H1 (cell line): ENCODE results near the gene HTR2B. TPM values are rescaled to one million over a fixed set of nuclear protein-coding genes. Genes with fewer than 3 reads are reported as not detected.

Experiments
- CTCF ChIA-PET: fragments of 300-600 bp; sonication (Branson Sonifier 250); formaldehyde crosslinking; loops from one replicate; lab custom pipeline; 2021; ENCODE audit not compliant: partially characterized antibody; lab: Charles Lee
- POLR2A ChIA-PET: fragments of 300-600 bp; sonication (Branson Sonifier 250); formaldehyde crosslinking; loops from one replicate; lab custom pipeline; 2021; ENCODE audit warnings: inconsistent platforms; ENCODE audit not compliant: partially characterized antibody; lab: Charles Lee
- DNase-seq, 2 experiments: peaks; one replicate each; pipeline versions ENCODE4 v3.0.0 to v3.0.0-alpha.2; 2010 to 2022; ENCODE audit warnings: low spot score in 2 of 2, low read depth in 1 of 2, mixed read lengths in 1 of 2
- FAIRE-seq: peaks from 2 replicates; lab custom pipeline; 2011; peaks lifted over from hg19 to GRCh38; lab: Jason Lieb, UNC
- H2AFZ ChIP-seq: 2 replicates; pipeline ENCODE4 v1.8.1; 2012; ENCODE audit warnings: low read length, inconsistent platforms
- H2AK5ac ChIP-seq: 2 replicates; pipeline ENCODE4 v1.6.1; 2013; ENCODE audit warnings: low read depth, low read length
- H2BK120ac ChIP-seq: replicated peaks from 2 replicates; pipeline ENCODE3; 2013; ENCODE audit warnings: low read depth, low read length, inconsistent platforms
- H2BK12ac ChIP-seq: 2 replicates; pipeline ENCODE4 v1.6.1; 2013; ENCODE audit warnings: low read depth, low read length
- H2BK15ac ChIP-seq: 2 replicates; pipeline ENCODE4 v1.6.1; 2013; ENCODE audit warnings: low read length
- H2BK20ac ChIP-seq: 2 replicates; pipeline ENCODE4 v1.6.1; 2013; ENCODE audit warnings: low read length
- H2BK5ac ChIP-seq: 2 replicates; pipeline ENCODE4 v1.6.1; 2013; ENCODE audit warnings: low read depth, low read length
- H3K14ac ChIP-seq: 2 replicates; pipeline ENCODE4 v1.6.1; 2013; ENCODE audit warnings: inconsistent platforms; ENCODE audit not compliant: insufficient read length
- H3K18ac ChIP-seq: 2 replicates; pipeline ENCODE4 v1.6.1; 2013; ENCODE audit warnings: low read length; ENCODE audit errors: extremely low read depth
- H3K23ac ChIP-seq: 2 replicates; pipeline ENCODE4 v1.6.1; 2013; ENCODE audit warnings: inconsistent platforms; ENCODE audit not compliant: insufficient read length
- H3K23me2 ChIP-seq: 2 replicates; pipeline ENCODE4 v1.6.1; 2013; ENCODE audit warnings: low read depth, low read length
- H3K27ac ChIP-seq: 2 replicates; pipeline ENCODE4 v1.6.1; 2011; ENCODE audit warnings: low read depth, low read length, inconsistent platforms
- H3K27me3 ChIP-seq, 4 experiments: replicated peaks in 1 of 4; 1 replicate in 1 of 4; 2 replicates in 3 of 4; pipeline versions ENCODE4 v1.6.1 to v1.8.1; 2011 to 2013; ENCODE audit warnings: low read length in 3 of 4, mild to moderate bottlenecking in 3 of 4, inconsistent platforms in 2 of 4, mixed read lengths in 2 of 4, moderate library complexity in 1 of 4; ENCODE audit not compliant: control insufficient read depth in 3 of 4, insufficient read depth in 3 of 4; ENCODE audit errors: extremely low read depth in 1 of 4
- H3K36me3 ChIP-seq, 4 experiments: 2 replicates each; pipeline versions ENCODE4 v1.6.1 to v1.8.1; 2011 to 2013; ENCODE audit warnings: mild to moderate bottlenecking in 4 of 4, low read length in 3 of 4, moderate library complexity in 2 of 4, control low read depth in 1 of 4, inconsistent platforms in 1 of 4; ENCODE audit not compliant: insufficient read depth in 4 of 4, control insufficient read depth in 2 of 4
- H3K4ac ChIP-seq: replicated peaks from 2 replicates; pipeline ENCODE3; 2013; ENCODE audit warnings: low read length, low read depth, mixed read lengths, inconsistent platforms; ENCODE audit not compliant: insufficient read length
- H3K4me1 ChIP-seq, 4 experiments: replicated peaks in 1 of 4; 1 replicate in 1 of 4; 2 replicates in 3 of 4; pipeline versions ENCODE4 v1.6.1 to v1.8.1; 2011 to 2013; ENCODE audit warnings: low read length in 3 of 4, inconsistent platforms in 2 of 4, mixed read lengths in 1 of 4; ENCODE audit not compliant: insufficient read depth in 4 of 4, control insufficient read depth in 3 of 4
- H3K4me2 ChIP-seq, 2 experiments: 2 replicates each; pipeline versions ENCODE4 v1.6.1 to v1.8.1; 2011 to 2013; ENCODE audit warnings: low read depth in 2 of 2, low read length in 2 of 2, control low read depth in 1 of 2, inconsistent platforms in 1 of 2, mild to moderate bottlenecking in 1 of 2; ENCODE audit not compliant: insufficient read depth in 1 of 2
- H3K4me3 ChIP-seq, 4 experiments: fragments of 200-600, 300-600 bp in 1 of 4; sonication (generic), shearing (Covaris generic), sonication (Bioruptor Twin) in 1 of 4; 2 replicates each; pipeline versions ENCODE4 v1.5.1 to v1.8.1; 2011 to 2016; ENCODE audit warnings: low read length in 4 of 4, low read depth in 3 of 4, control low read depth in 2 of 4, inconsistent platforms in 2 of 4, mild to moderate bottlenecking in 2 of 4, mixed read lengths in 1 of 4, moderate library complexity in 1 of 4; ENCODE audit not compliant: insufficient read depth in 2 of 4; ENCODE audit errors: extremely low read depth in 1 of 4
- H3K56ac ChIP-seq: replicated peaks from 2 replicates; pipeline ENCODE3; 2013; ENCODE audit warnings: low read depth, mild to moderate bottlenecking, mixed read lengths, low read length, inconsistent platforms; ENCODE audit not compliant: insufficient read length
- H3K79me1 ChIP-seq: 2 replicates; pipeline ENCODE4 v1.6.1; 2013; ENCODE audit warnings: low read depth, low read length, control low read depth
- H3K79me2 ChIP-seq, 2 experiments: 2 replicates each; pipeline versions ENCODE4 v1.6.1 to v1.8.1; 2012 to 2013; ENCODE audit warnings: low read length in 2 of 2, mild to moderate bottlenecking in 2 of 2, inconsistent platforms in 1 of 2; ENCODE audit not compliant: insufficient read depth in 2 of 2, control insufficient read depth in 1 of 2
- H3K9ac ChIP-seq, 4 experiments: replicated peaks in 1 of 4; 1 replicate in 1 of 4; 2 replicates in 3 of 4; pipeline versions ENCODE4 v1.6.1 to v1.8.1; 2011 to 2013; ENCODE audit warnings: low read depth in 3 of 4, low read length in 3 of 4, control low read depth in 2 of 4, mild to moderate bottlenecking in 2 of 4, moderate library complexity in 2 of 4, inconsistent platforms in 1 of 4; ENCODE audit errors: extremely low read depth in 1 of 4
- H3K9me3 ChIP-seq, 2 experiments: 2 replicates each; pipeline versions ENCODE4 v1.6.1 to v1.8.1; 2012 to 2013; ENCODE audit warnings: mild to moderate bottlenecking in 2 of 2, moderate library complexity in 2 of 2, control low read depth in 1 of 2, inconsistent platforms in 1 of 2, low read depth in 1 of 2, low read length in 1 of 2, mixed read lengths in 1 of 2; ENCODE audit not compliant: insufficient read depth in 2 of 2
- H4K20me1 ChIP-seq, 2 experiments: replicated peaks in 1 of 2; 2 replicates each; pipeline versions ENCODE3 to v1.8.1; 2011 to 2013; ENCODE audit warnings: inconsistent platforms in 2 of 2, low read length in 2 of 2, mild to moderate bottlenecking in 1 of 2; ENCODE audit not compliant: insufficient read depth in 2 of 2, control insufficient read depth in 1 of 2
- H4K5ac ChIP-seq: 2 replicates; pipeline ENCODE4 v1.6.1; 2013; ENCODE audit warnings: low read length, low read depth, mixed read lengths, inconsistent platforms; ENCODE audit not compliant: insufficient read length
- H4K8ac ChIP-seq: 2 replicates; pipeline ENCODE4 v1.8.0; 2013; ENCODE audit warnings: mild to moderate bottlenecking, moderate library complexity, low read length, inconsistent platforms; ENCODE audit not compliant: insufficient read depth; ENCODE audit errors: extremely low read depth
- H4K91ac ChIP-seq: replicated peaks from 2 replicates; pipeline ENCODE3; 2013; ENCODE audit warnings: low read length, mixed read lengths, inconsistent platforms; ENCODE audit not compliant: insufficient read length
- EZH2 ChIP-seq: fragments of 200-600 bp; sonication (generic); IDR thresholded peaks from 2 replicates; pipeline ENCODE4 v1.7.1; 2012; ENCODE audit warnings: low read depth, mild to moderate bottlenecking, moderate library complexity, low read length, inconsistent platforms; ENCODE audit not compliant: severe bottlenecking
- GTF2F1 ChIP-seq: IDR thresholded peaks from 2 replicates; pipeline ENCODE4 v1.6.1; 2012; ENCODE audit warnings: low read depth, low read length, improper control_type of control experiment, borderline replicate concordance
- KDM4A ChIP-seq: IDR thresholded peaks from one replicate; pipeline ENCODE4 v1.7.1; 2012; ENCODE audit warnings: low read depth, mild to moderate bottlenecking, moderate library complexity, low read length, inconsistent platforms; ENCODE audit not compliant: severe bottlenecking
- WGBS, 2 experiments: shearing (Covaris generic) in 1 of 2; methylation state at CpG; one replicate each; pipeline versions ENCODE4 v1.1.6 to v1.1.7; 2013 to 2015; ENCODE audit warnings: low lambda C conversion rate in 2 of 2, mixed read lengths in 2 of 2, inconsistent platforms in 1 of 2, low coverage in 1 of 2, missing lambda C conversion rate in 1 of 2; ENCODE audit not compliant: insufficient replicate concordance in 2 of 2, insufficient coverage in 1 of 2, insufficient read length in 1 of 2; ENCODE audit errors: extremely low coverage in 1 of 2, missing lambda C conversion rate in 1 of 2; 5-methylcytosine and 5-hydroxymethylcytosine counted together
- polyA plus RNA-seq, 7 experiments: library from polyadenylated mRNA; depleted of rRNA in 3 of 7; stranded (reverse) in 5 of 7; unstranded in 2 of 7; fragments of >200 nt in 5 of 7; fragments of 200-250 nt in 2 of 7; gene quantifications; 1 replicate in 5 of 7; 2 replicates in 1 of 7; 4 replicates in 1 of 7; pipeline versions ENCODE4 v1.2.1 to v1.2.3, GENCODE V29; 2011 to 2013; ENCODE audit warnings: missing spikeins in 2 of 7, mixed read lengths in 2 of 7
- total RNA-seq: library from RNA; stranded (reverse); fragmentation: NEBNext Ultra II Directional; extraction: Animal tissue kit (Norgen Biotek cat#: 25700); gene quantifications from 2 replicates; pipeline ENCODE4 v1.2.1, GENCODE V29; 2021
- TF ChIP-seq, protein P1 (sequence below): IDR thresholded peaks from 2 replicates; pipeline ENCODE4 v1.6.1; 2012; ENCODE audit warnings: inconsistent platforms

HTR2B gene
- total and polyA plus RNA-seq, 2 of the 8 experiments (the other 6 are each of a cell fraction or from before 2014, with no cell fraction given) = not detected

DNA sequence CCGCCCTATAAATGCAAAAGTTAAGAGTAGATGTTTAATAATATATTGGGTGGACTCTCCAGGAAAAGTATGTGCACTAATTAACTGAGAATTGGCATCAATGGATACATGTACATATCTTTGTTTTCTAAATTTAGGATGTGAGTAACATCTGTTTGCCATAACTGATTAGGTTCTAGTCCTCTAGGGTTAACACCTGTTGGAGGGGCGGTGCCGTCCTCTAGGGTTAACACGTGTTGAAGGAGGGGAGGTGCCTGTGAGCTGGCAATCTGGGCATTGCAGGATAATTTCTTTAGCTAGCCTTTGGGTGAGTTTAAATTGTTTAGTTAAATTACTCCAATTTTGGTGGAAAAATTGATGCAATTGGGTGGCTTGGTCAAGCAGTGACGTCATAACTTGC is 30.9 kb downstream of the HTR2B start:
- H3K79me2 ChIP-seq = peaks cover 0 to 2% of the 10 kb centered on the region in 2 experiments; a peak in 1 of 4 replicates
- H2BK120ac ChIP-seq = no peak overlapping the region
- H4K8ac ChIP-seq = no peak overlapping the region
- no peak overlapping the region for H3K23ac ChIP-seq
- no peaks in the 10 kb centered on the region for H3K27me3 ChIP-seq
- H2AK5ac ChIP-seq = no peak overlapping the region
- no peaks in the 10 kb centered on the region for H3K23me2 ChIP-seq
- POLR2A ChIA-PET = interaction anchor here (0.8 kb wide), 1 partner anchor 261 kb away, joined by 3 read pairs; no protein-coding TSS in a partner anchor
- H4K20me1 ChIP-seq = no peaks in the 10 kb centered on the region
- H4K91ac ChIP-seq = no peak overlapping the region
- H3K14ac ChIP-seq = no peak overlapping the region
- H3K9ac ChIP-seq = no peak overlapping the region
- H3K56ac ChIP-seq = no peak overlapping the region
- H3K27ac ChIP-seq = no peak overlapping the region
- H3K36me3 ChIP-seq = peaks cover 0 to 40% (median 10%) of the 10 kb centered on the region in 4 experiments; a peak in 5 of 8 replicates
- no peak overlapping the region for H4K5ac ChIP-seq
- H3K4me1 ChIP-seq = no peaks in the 10 kb centered on the region
- H3K9me3 ChIP-seq = peaks cover 5 to 13% of the 10 kb centered on the region in 2 experiments; a peak in 3 of 4 replicates
- no peak overlapping the region for H2AFZ ChIP-seq
- no peak overlapping the region for H3K4ac ChIP-seq
- FAIRE-seq = no peak
- no peak for DNase-seq
- H2BK20ac ChIP-seq = no peak overlapping the region
- H3K79me1 ChIP-seq = no peaks in the 10 kb centered on the region
- CTCF ChIA-PET = no interaction called here
- WGBS, 2 experiments = 80% methylated on average over 5 of the region's 5 CpGs; no CpG with 5 or more reads in 1 of the 2 experiments
- H2BK12ac ChIP-seq = no peak overlapping the region
- H2BK15ac ChIP-seq = no peak overlapping the region
- H3K4me3 ChIP-seq = no peak overlapping the region
- H2BK5ac ChIP-seq = no peak overlapping the region
- H3K18ac ChIP-seq = no peak overlapping the region
- no peak overlapping the region for H3K4me2 ChIP-seq
- TF ChIP-seq GTF2F1 (no peak), EZH2 (no peak), KDM4A (no peak)
- TF ChIP-seq, protein P1, sequence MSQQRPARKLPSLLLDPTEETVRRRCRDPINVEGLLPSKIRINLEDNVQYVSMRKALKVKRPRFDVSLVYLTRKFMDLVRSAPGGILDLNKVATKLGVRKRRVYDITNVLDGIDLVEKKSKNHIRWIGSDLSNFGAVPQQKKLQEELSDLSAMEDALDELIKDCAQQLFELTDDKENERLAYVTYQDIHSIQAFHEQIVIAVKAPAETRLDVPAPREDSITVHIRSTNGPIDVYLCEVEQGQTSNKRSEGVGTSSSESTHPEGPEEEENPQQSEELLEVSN = no peak
